Ascending aorta (tissue), 2 donors: ENCODE data around the gene UBE2E3. TPM values are rescaled to one million over a fixed set of nuclear protein-coding genes. Genes with fewer than 3 reads are reported as not detected.
"Not testable (repeated sequence)": the region's sequence is repeated elsewhere in the genome, so short reads cannot be mapped to it uniquely, and the experiment has no call there.

Experiments used
- DNase-seq, 2 donors: peaks; one replicate each; pipeline ENCODE4 v3.0.0-alpha.2; 2019; ENCODE audit warnings: low spot score in 2 of 2
- H3K27ac ChIP-seq, 2 donors: fragments of 200-600 bp; sonication (generic); one replicate each; pipeline ENCODE4 v1.5.1; 2016 to 2017; ENCODE audit warnings: mild to moderate bottlenecking in 1 of 2
- H3K27me3 ChIP-seq: fragments of 200-600 bp; sonication (generic); one replicate; pipeline ENCODE4 v1.5.1; 2017
- H3K36me3 ChIP-seq, 2 donors: fragments of 200-600 bp; sonication (generic); one replicate each; pipeline ENCODE4 v1.5.1; 2016
- H3K4me1 ChIP-seq, 2 donors: fragments of 200-600 bp; sonication (generic); one replicate each; pipeline ENCODE4 v1.5.1; 2016 to 2017; ENCODE audit warnings: mild to moderate bottlenecking in 1 of 2
- H3K4me3 ChIP-seq, 2 donors: fragments of 200-600 bp; sonication (generic); one replicate each; pipeline ENCODE4 v1.5.1; 2016 to 2017; ENCODE audit warnings: mild to moderate bottlenecking in 1 of 2
- H3K9me3 ChIP-seq, 2 donors: fragments of 200-600 bp; sonication (generic); one replicate each; pipeline ENCODE4 v1.5.1; 2016
- intact Hi-C: fragments of 100-400 bp; cut with DNase I; formaldehyde crosslinking; loops from one replicate; pipeline ENCODE4 v1.15.1; 2023
- total RNA-seq: library from RNA; depleted of rRNA; stranded (reverse); fragments of >200 nt; gene quantifications from one replicate; pipeline ENCODE4 v1.1.0, GENCODE V29; 2016
- TF ChIP-seq, protein P1 (sequence below), 3 experiments: fragments of 200-600 bp in 2 of 3; fragments of 450-650 bp in 1 of 3; sonication (generic) in 2 of 3; IDR thresholded peaks; one replicate each; pipeline ENCODE4 v1.5.1; 2016 to 2019; ENCODE audit warnings: antibody characterized with exemption in 3 of 3, mild to moderate bottlenecking in 1 of 3, moderate library complexity in 1 of 3

UBE2E3 gene
- total RNA-seq, 1 donor from 2014 or later = 125 TPM

DNA sequence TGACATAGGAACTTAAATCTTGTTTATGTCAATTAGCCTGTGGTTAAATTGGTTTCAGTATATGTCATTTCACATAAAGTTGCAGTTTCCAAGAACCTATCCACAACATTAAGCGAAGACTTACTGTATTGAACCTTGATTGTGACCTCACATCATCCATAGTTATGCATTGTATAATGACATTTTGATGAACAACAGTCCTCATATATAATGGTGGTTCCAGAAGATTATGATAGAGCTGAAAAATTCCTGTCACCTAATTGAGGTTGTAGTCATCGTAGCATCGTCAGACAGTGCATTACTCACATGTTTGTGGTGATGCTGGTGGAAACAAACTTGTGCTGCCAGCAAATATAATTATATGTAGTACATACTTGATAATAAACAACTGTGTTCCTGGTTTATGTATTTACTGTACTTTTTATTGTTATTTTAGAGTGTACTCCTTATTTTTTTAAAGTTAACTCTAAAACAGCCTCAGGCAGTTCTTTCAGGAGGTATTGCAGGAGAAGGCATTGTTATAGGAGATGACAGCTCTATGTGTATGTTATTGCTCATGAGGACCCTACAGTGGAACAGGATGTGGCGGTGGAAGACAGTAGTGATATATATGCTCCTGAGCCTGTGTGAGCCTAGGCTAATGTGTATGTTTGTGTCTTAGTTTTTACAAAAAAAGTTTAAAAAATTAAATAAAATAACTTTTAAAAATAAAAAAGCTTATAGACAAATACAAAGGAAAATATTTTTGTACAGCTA, 56.6 kb downstream of the UBE2E3 start:
- Histone ChIP-seq H3K4me3 (no peak overlapping the region), H3K9me3 (no peaks in the 10 kb centered on the region), H3K36me3 (no peaks in the 10 kb centered on the region), H3K27ac (no peak overlapping the region), H3K27me3 (no peaks in the 10 kb centered on the region), H3K4me1 (no peaks in the 10 kb centered on the region)
- no peak for DNase-seq
- intact Hi-C loops = no loop called here
- TF ChIP-seq, protein P1, sequence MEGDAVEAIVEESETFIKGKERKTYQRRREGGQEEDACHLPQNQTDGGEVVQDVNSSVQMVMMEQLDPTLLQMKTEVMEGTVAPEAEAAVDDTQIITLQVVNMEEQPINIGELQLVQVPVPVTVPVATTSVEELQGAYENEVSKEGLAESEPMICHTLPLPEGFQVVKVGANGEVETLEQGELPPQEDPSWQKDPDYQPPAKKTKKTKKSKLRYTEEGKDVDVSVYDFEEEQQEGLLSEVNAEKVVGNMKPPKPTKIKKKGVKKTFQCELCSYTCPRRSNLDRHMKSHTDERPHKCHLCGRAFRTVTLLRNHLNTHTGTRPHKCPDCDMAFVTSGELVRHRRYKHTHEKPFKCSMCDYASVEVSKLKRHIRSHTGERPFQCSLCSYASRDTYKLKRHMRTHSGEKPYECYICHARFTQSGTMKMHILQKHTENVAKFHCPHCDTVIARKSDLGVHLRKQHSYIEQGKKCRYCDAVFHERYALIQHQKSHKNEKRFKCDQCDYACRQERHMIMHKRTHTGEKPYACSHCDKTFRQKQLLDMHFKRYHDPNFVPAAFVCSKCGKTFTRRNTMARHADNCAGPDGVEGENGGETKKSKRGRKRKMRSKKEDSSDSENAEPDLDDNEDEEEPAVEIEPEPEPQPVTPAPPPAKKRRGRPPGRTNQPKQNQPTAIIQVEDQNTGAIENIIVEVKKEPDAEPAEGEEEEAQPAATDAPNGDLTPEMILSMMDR (IDR thresholded peaks at IDR 0.05) = no peak

DNA sequence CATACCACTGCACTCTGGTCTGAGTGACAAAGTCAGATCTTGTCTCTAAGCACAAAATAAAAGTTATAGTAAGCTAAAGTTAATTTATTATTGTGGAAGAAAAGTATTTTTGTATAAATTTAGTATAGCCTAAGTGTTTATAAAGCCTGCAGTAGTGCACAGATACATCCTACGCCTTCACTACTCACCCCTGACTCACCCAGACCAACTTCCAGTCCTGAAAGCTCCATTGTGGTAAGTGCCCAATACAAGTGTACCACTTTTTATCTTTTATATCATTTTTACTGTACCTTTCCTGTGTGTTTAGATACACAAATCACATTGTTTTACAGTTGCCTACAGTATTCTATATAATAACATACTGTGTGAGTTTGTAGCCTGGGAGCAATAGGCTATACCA, 57.5 kb downstream of the UBE2E3 start:
- Histone ChIP-seq H3K9me3 (no peaks in the 10 kb centered on the region), H3K4me3 (no peak overlapping the region), H3K27me3 (no peaks in the 10 kb centered on the region), H3K27ac (no peak overlapping the region), H3K4me1 (no peaks in the 10 kb centered on the region), H3K36me3 (no peaks in the 10 kb centered on the region)
- DNase-seq = no peak
- TF ChIP-seq, protein P1 (IDR thresholded peaks at IDR 0.05) = no peak
- intact Hi-C loops = no loop called here

DNA sequence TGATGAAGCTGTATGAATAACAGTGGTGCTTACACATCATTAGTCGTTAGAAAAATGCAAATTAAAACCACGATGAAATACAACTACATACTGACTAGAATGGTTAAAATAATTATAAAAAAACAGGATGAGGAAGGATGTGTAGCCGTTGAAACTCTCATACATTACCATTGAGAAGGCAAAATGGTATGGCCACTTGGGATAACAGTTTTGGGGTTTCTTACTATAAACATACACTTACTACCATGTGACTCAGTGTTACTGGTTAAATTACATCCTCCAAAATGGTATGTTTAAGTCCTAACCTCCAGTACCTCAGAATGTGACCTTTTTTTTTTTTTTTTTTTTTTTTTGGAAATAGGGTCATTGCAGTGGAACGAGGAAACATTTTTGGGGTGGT, 58.4 kb downstream of the UBE2E3 start:
- Histone ChIP-seq H3K36me3 (no peaks in the 10 kb centered on the region), H3K27me3 (no peaks in the 10 kb centered on the region), H3K9me3 (no peaks in the 10 kb centered on the region), H3K4me1 (no peaks in the 10 kb centered on the region), H3K4me3 (no peak overlapping the region), H3K27ac (no peak overlapping the region)
- TF ChIP-seq, protein P1 (IDR thresholded peaks at IDR 0.05) = no peak
- intact Hi-C loops = no loop called here
- DNase-seq = no peak

DNA sequence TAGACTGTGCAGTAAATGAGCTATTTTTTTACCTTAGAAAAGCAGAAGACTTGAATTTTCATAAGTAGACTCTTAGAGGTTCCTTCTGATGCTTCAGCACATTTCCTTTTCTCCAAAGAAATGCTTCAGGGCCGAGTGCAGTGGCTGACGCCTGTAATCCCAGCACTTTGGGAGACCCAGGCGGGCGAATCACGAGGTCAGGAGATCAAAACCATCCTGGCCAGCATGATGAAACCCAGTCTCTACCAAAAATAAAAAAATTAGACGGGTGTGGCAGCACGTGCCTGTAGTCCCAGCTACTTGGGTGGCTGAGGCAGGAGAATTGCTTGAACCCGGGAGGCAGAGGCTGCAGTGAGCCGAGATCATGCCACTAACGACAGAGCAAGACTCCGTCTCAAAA, 60.4 kb downstream of the UBE2E3 start:
- H3K9me3 ChIP-seq, H3K4me1 ChIP-seq, H3K27me3 ChIP-seq, intact Hi-C loops, DNase-seq, H3K36me3 ChIP-seq, H3K4me3 ChIP-seq, H3K27ac ChIP-seq: not testable (repeated sequence)

DNA sequence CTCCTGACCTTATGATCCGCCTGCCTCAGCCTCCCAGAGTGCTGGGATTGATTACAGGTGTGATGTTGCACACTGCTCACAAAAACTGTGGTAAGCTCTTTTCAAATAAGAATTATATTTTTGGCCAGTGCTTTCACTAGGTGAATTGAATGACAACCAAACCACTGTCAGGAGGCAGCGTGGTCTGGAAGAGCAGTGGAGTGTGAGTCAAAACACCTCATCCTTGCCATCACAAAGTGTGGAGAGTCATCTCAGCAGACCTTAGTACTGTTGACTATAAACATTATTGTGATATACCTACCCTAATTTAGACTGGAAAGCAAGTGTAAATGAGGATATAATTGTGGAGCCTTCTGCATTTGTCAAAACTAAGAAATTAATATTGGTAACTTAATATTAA, 61.3 kb downstream of the UBE2E3 start:
- Histone ChIP-seq H3K27ac (no peak overlapping the region), H3K4me1 (no peaks in the 10 kb centered on the region), H3K36me3 (no peaks in the 10 kb centered on the region), H3K9me3 (no peaks in the 10 kb centered on the region), H3K27me3 (no peaks in the 10 kb centered on the region), H3K4me3 (no peak overlapping the region)
- TF ChIP-seq, protein P1 (IDR thresholded peaks at IDR 0.05) = no peak
- intact Hi-C loops = no loop called here
- DNase-seq = no peak

DNA sequence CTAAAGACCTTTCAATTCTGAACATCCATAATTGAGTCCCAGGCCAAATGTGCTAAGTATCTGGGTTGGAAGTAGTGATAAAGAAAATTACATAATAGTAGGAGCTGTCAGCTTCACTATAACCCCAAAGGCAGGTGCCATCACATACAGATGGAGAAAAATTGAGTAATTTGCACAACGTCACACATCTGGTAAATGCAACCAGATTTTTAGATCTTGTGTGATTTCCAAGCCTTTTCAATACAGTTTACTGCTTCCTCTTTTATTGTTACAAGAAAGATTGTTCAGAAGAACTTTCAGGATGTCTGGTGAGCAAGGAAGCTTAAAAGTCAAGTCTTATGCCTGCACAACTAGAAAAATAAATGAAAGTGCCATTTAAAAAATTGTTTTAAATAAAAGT, 62.3 kb downstream of the UBE2E3 start:
- no peaks in the 10 kb centered on the region for H3K4me1 ChIP-seq
- DNase-seq = no peak
- no peak overlapping the region for H3K4me3 ChIP-seq
- no peak overlapping the region for H3K27ac ChIP-seq
- TF ChIP-seq, protein P1 (IDR thresholded peaks at IDR 0.05) = no peak
- no peaks in the 10 kb centered on the region for H3K27me3 ChIP-seq
- H3K9me3 ChIP-seq = no peaks in the 10 kb centered on the region
- H3K36me3 ChIP-seq = no peaks in the 10 kb centered on the region
- intact Hi-C loops = no loop called here
